ENCODE results near the gene CIROP.

GRCh38 chr14:23117371-23118020, 12.7 kb upstream of the CIROP start:
- no peak for TF ChIP-seq CTCF (IDR thresholded peaks at IDR 0.05)
- no peak for TF ChIP-seq POLR2AphosphoS5 (IDR thresholded peaks at IDR 0.05)
- TF ChIP-seq EP300 (IDR thresholded peaks at IDR 0.05) = no peak

All from upper lobe of left lung (tissue), 4 donors.